Tibial nerve (tissue), 4 donors: ENCODE measurements around the gene GASK1A.

Source experiments
- EP300 ChIP-seq, 2 donors: sonication (generic); formaldehyde crosslinking; IDR thresholded peaks; one replicate each; pipeline ENCODE4 v1.6.1; 2017; ENCODE audit warnings: antibody characterized with exemption in 2 of 2, mild to moderate bottlenecking in 1 of 2
- POLR2A ChIP-seq, 2 donors: fragments of 450-650 bp; IDR thresholded peaks; one replicate each; pipeline ENCODE4 v1.6.1; 2017; ENCODE audit warnings: antibody characterized with exemption in 2 of 2, mild to moderate bottlenecking in 2 of 2, moderate library complexity in 2 of 2
- TF ChIP-seq, protein P1 (sequence below), 5 experiments: fragments of 200-600 bp in 3 of 5; fragments of 450-650 bp in 2 of 5; sonication (generic) in 3 of 5; IDR thresholded peaks; one replicate each; pipeline ENCODE4 v1.5.1; 2016 to 2019; ENCODE audit warnings: antibody characterized with exemption in 5 of 5, mild to moderate bottlenecking in 3 of 5, moderate library complexity in 2 of 5

DNA sequence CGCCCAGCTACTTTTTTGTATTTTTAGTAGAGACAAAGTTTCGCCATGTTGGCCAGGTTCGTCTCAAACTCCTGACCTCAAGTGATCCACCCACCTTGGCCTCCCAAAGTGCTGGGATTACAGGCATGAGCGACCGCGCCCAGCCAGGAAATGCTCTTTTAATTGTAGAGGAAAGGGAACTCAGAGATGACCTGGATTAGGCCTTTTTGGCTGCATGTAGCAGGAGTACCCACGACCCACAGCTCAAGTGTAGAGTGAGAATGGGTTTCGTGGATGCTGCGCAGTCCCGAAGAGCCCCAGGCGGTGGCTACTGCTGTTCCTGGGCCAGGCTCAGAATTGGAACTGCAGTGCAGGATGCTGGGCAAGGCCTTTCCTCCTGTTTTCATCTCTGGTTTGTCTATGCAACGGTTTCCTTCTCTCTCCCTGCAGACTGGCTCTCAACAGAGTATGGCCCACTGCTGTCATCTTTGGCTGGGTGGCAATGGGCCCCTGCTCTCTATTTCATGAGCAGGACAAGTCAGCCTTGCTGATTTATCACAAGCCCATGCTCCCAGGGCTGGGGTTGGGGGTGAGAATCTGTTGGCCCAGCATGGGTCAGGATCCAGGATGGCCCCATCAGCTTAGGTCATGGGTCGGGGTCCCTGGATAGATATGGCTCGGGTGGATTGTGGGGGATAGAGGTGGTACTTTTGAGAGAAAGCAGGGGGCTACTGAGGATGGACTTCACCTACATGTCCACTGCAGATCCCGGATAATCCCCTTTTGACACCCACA is 51.2 kb downstream of the GASK1A start:
- TF ChIP-seq POLR2A (IDR thresholded peaks at IDR 0.05) (no peak), EP300 (IDR thresholded peaks at IDR 0.05) (no peak)
- TF ChIP-seq, protein P1, sequence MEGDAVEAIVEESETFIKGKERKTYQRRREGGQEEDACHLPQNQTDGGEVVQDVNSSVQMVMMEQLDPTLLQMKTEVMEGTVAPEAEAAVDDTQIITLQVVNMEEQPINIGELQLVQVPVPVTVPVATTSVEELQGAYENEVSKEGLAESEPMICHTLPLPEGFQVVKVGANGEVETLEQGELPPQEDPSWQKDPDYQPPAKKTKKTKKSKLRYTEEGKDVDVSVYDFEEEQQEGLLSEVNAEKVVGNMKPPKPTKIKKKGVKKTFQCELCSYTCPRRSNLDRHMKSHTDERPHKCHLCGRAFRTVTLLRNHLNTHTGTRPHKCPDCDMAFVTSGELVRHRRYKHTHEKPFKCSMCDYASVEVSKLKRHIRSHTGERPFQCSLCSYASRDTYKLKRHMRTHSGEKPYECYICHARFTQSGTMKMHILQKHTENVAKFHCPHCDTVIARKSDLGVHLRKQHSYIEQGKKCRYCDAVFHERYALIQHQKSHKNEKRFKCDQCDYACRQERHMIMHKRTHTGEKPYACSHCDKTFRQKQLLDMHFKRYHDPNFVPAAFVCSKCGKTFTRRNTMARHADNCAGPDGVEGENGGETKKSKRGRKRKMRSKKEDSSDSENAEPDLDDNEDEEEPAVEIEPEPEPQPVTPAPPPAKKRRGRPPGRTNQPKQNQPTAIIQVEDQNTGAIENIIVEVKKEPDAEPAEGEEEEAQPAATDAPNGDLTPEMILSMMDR (IDR thresholded peaks at IDR 0.05), result no peak
